SKM-1 (cell line): ENCODE data around the gene SPOPL.
"Not testable (repeated sequence)": the region's sequence is repeated elsewhere in the genome, so short reads cannot be mapped to it uniquely, and the experiment has no call there.

Source experiments
- DNase-seq: peaks from one replicate; lab custom pipeline; 2025; ENCODE audit not compliant: unreplicated experiment; lab: John Stamatoyannopoulos, UW

The SPOPL gene

DNA sequence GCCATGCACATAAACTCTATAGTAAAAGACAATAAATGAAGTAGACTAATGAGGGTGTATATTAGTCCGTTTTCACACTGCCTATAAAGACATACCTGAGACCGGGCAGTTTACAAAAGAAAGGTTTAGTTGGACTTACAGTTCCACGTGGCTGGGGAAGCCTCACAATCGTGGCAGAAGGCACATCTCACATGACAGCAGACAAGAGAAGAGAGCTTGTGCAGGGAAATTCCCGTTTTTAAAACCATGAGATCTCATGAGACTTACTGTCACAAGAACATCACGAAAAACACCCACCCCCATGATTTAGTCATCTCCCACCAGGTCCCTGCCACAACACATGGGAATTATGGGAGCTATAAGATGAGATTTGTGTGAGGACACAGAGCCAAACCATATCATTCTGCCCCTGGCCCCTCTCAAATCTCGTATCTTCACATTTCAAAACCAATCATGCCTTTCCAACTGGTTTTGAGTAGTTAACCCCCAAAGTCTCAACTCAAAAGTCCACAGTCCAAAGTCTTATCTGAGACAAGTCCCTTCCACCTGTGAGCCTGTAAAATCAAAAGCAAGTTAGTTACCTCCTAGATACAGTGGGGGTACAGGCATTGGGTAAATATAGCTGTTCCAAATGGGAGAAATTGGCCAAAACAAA lies 21.6 kb downstream of the SPOPL start:
- not testable (repeated sequence) for DNase-seq

DNA sequence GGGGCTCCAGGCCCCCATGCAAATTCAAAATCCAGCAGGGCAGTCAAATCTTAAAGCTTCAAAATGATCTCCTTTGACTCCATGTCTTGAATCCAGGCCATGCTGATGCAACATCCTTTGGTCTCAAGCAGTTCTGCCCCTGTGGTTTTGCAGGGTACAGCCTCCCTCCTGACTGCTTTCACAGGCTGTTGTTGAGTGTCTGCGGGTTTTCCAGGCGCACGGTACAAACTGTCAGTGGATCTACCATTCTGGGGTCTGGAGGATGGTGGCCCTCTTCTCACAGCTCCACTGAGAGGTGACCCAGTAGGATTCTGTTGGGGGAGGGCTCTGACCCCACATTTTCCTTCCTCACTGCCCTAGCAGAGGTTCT lies 22.1 kb downstream of the SPOPL start:
- peak; percentile 27 for DNase-seq

DNA sequence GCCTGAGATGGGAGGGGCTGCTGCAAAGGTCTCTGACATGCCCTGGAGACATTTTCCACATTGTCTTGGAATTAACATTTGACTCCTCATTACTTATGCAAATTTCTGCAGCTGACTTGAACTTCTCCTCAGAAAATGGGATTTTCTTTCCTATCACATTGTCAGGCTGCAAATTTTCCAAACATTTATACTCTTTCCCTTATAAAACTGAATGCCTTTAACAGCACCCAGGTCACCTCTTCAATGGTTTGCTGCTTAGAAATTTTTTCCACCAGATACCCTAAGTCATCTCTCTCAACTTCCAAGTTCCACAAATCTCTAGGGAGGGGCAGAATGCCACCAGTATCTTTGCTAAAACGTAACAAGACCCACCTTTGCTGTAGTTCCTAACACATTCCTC lies 22.8 kb downstream of the SPOPL start:
- not testable (repeated sequence) for DNase-seq

DNA sequence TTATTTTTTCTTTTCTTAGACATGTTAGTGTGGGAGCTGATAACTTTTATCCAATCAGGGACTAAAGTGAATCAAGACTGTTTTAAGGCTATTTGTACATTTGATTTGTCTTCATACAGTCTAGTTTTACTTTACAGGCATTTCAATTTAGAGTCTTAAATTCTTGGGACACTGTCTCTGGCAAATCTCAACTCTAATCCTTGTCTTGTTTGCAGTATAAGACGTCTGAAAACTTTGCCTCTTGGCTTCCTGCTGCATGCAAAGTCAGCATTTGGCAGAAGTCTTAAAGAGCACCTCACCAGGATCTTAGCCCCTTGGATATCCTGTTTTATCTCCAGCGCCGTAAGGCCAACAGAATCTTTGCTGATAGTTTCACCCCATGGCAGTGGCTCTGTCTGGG lies 30.3 kb downstream of the SPOPL start:
- DNase-seq, result no peak

DNA sequence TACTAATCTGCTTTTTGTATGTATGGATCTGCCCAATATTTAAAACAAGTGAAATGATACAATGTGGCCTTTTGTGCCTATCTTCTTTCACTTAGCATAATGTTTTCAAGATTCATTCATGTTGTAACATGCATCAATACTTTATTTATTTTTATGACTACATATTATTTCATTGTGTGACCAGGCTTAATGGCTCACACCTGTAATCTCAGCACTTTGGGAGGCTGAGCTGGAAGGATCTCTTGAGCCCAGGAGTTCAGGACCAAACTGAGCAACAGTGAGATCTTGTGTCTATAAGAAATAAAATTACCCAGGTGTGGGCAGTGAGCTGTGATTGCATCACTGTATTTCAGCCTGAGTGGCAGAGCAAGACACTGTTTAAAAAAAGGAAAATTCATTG lies 33.2 kb downstream of the SPOPL start:
- no peak for DNase-seq

DNA sequence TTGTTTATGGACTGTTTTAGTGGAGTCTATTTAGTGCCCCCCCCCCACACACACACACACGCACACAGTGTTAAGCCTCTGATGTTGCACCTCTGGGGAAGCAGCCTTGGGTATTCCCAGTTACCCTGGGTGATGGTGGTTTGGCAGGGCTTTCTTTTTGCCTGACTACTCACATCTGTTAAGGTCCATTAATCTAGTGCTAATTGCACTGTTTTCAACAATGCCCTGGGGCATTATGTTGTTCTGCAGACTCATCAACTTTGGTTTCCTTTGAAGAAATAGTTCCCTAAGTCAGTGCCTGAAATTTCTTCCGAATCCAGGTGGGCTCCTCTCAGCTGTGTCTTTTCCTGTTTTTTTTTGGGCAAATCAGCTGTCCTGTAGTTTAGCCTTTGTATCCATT lies 34.7 kb downstream of the SPOPL start:
- DNase-seq, result no peak

DNA sequence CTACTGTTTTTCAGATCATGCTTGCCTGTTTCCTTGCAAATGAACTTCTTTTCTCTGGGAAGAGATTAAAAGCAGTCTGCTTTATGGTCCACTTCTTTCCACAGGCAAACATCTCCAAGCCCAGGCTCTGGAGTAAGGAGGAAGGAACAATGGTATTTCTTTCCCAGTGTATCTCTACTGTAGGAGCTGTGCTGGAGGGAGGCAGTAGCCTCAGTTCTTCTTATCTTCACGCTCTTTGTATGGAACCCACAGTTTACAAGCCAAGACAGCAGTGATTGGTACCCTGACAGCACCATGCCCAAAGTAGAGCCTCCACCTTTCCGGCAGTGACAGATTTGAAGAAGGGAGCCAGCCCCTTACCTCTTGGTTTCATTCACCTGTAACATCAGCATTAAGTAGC lies 35.2 kb downstream of the SPOPL start:
- DNase-seq, result no peak

DNA sequence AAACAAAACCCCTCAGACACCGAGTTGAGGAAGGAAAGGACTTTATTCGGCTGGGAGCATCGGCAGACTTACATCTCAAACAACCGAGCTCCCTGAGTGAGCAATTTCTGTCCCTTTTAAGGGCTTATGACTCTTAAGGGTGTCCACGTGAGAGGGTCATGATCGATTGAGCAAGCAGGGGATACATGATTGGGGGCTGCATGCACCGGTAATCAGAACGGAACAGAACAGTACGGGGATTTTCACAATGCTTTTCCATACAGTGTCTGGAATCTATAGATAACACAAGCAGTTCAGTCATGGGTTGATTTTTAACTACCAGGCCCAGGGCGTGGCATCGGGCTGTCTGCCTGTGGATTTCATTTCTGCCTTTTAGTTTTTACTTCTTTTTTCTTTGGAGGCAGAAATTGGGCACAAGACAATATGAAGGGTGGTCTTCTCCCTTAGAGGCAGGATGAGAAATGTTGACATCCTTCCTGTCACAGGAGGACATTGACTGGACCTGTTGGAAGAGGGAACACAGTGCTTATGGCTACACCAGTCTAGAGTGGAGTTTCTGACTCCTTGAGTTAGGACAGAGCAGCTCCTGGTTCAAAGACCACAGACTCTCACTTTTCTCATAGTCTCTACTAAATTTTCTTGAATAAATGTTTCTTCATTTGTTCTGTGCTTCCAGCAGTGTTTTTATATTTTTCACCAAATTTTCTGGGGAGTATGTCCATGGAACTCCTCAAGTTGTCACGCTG lies 35.8 kb downstream of the SPOPL start:
- DNase-seq, result no peak

DNA sequence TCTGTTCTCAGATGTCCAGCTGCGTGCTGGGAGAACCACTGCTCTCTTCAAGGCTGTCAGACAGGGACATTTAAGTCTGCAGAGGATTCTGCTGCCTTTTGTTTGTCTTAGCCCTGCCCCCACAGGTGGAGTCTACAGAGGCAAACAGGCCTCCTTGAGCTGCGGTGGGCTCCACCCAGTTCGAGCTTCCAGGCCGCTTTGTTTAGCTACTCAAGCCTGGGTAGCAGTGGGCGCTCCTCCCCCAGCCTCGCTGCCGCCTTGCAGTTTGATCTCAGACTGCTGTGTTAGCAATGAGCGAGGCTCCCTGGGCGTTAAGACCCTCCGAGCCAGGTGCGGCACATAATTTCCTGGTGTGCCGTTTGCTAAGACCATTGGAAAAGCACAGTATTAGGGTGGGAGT lies 42.6 kb downstream of the SPOPL start:
- not testable (repeated sequence) for DNase-seq

DNA sequence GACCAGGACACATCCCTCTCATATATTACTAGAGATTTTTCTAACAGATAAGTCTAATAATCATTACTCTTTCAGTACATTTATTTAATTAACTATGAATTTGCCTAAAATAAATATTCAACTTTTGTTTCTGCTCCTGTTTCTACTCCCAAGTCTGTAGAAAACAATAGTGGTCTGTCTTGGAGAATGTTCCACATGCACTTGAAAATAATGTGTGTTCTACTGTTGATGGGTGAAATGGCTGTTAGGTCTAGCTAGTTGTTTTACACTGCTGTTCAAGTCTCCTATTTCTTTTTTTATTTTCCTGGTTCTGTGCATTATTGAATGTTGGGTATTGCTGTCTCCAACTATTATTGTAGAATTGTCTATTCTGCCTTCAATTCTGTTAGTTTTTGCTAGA lies 47.2 kb downstream of the SPOPL start:
- DNase-seq, result no peak

DNA sequence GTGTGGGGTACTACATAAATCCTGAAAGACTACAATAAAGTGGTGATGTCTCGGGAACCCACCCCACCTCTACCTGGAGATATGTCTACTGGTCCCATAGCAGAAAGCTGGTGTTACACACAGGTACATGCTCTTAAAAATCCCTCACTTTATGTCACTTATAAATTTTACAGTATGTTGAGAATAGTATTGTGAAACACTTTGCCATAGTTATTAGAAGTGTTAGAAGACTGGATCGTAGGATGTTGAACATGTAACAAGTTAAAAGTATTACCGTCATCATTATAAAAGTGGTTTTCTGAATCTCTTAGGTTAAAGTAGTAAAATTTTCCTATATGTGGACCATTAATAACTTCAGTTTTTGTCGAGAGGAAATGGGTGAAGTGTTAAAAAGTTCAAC lies 48.6 kb downstream of the SPOPL start:
- no peak for DNase-seq

DNA sequence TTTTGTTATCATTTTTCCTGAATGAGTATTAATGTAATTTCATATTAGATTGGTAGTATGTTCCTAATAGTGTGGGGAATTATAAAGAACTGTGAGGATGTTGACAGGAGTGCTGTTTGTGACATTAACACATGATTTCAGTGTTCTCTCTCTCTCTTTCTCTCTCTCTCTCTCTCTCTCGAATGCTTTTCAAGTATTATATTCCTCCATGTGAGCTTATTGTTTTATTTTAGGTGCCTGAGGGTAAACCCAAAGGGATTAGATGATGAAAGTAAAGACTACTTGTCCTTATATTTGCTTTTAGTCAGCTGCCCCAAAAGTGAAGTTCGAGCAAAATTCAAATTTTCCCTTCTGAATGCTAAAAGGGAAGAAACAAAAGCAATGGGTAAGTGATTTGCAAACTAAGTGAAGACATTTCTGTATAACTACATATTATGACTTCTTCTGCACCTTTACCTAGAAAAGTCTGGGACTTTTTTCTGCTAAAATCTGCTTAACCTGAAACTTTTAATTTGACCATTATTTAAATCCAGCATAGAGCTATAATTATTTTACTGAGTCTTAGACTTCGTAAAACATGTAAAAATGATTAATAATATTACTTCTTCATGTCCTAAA lies 49.2 kb downstream of the SPOPL start:
- no peak for DNase-seq

DNA sequence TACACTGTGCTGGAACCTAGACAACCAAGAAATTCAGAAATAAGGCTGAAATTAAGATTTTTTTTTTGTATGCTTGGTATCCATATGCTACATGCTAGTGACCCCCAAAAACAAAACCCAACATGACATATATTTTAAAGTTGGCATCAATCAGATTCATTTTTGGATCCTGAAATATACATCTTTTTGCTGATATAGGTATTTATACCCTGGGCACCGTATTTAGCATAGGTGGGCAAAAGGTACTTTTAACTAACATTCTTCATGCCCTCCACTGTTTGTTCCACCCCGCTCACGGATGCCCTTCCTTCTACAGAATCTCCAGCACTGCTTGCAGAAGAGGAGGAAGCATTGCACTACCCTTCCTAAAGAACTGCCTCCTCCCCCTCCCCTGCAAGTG lies 52.6 kb downstream of the SPOPL start:
- DNase-seq, result no peak

DNA sequence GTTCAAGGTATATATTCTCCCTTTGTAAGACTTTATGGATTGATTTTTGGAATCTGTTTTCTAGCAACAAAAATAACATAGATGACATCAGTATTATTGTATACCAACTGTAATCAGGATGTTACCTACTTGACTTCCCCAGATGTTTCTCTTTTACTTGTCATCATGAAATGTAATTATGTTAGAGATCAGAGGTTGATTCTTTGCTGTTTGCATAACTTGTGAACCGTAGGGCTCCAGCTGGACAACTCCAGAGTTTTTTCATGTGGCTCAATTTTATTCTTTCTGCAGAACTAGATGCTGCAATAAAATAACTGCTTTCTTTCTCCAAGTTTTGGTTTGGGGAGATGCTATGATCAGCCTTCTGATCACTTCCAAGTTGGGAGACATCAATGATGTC lies 58.1 kb downstream of the SPOPL start:
- no peak for DNase-seq

DNA sequence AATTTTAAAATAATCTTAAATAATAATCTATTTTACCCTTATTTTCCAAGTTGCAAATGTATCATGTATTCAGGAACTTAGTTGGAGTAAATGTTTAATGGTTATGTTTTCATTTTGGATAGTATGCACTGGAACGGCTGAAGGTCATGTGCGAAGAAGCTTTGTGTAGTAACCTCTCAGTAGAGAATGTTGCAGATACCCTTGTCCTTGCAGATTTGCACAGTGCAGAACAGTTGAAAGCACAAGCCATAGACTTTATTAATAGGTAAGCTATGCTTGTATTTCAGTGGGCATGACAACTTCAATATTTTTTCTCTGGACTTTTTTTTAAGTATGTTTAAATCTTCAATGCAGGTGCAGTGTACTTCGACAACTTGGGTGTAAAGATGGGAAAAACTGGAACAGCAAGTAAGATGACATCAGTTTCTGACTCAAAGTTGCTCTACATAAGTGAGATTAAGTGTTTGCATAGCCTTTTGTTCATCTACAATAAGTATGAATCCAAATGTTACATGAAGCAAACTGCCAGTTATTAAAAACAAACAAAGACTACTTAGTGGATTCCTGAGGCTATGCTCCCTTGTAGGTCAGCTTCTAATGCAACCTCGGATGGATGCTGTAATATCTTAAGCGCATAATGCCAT lies 63.1 kb downstream of the SPOPL start:
- DNase-seq, result no peak

DNA sequence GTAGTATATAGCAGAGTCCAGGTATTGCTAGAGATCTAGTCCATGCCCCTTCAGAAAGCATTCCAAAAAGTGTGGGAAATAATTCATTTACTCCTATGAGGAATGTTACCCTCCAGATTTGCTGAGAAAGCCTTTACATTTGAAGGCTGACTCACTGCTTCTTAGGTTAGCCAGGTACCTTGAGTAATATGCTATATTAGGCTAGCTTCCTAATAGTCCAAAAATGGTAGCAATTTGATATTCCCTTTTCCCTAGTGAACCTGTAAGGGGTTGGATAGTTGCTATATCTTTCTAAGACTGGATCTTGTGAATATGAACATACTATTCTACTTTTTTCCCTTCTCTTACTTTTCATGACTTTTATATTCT lies 63.6 kb downstream of the SPOPL start:
- no peak for DNase-seq

DNA sequence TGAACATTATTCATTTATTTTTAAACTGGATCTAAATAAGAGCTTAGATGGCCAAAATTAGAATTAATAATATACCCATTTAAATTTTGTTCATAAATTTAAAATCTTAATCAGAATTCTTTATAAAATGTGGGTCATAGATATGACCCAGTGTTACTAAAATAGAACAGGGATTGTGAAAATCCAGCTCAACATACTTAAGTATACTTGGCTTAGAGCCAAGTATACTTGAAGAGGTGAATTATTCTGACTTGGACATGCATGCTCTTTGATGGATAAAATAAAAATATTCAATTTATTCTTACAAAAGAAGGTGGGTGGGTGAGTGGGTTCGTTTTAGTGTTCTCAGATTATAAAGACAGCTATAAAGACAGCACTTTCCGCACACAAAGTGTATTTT lies 70.7 kb downstream of the SPOPL start:
- DNase-seq, result no peak

DNA sequence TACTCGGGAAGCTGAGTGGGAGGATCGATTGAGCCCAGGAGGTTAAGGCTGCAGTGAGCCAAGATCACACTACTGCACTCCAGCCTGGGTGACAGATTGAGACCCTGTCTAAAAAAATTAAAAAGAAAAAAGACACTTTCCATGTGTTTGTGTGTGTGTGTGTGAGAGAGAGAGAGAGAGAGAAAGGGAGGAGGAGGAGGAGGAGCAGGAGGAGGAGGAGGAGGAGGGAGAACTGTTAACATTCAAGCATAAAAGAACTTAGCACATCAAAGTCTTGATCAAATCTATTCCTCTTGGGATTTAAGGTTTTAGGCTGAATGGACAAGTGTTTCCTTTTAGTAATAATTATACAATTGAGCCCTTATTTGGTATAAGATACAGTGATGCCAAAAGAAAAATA lies 75.5 kb downstream of the SPOPL start:
- no peak for DNase-seq

DNA sequence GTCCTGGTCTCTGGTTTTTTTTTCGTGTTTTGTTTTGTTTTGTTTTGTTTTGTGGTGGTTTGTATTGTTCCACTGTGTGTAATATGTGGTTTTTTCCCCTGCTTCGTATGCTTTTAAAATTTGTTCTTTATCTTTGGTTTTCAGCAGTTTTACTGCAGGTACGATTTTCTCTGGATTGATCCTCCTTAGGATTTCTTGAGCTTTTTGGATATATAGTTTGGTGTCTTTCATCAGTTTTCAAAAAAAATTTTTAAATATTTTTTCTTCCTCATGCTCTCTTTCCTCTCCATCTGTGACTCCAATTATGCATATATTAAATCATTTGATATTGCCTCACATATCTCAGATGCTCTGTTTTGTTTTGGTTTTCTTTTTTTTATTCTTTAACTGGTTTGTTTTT lies 78.0 kb downstream of the SPOPL start:
- DNase-seq, result no peak

DNA sequence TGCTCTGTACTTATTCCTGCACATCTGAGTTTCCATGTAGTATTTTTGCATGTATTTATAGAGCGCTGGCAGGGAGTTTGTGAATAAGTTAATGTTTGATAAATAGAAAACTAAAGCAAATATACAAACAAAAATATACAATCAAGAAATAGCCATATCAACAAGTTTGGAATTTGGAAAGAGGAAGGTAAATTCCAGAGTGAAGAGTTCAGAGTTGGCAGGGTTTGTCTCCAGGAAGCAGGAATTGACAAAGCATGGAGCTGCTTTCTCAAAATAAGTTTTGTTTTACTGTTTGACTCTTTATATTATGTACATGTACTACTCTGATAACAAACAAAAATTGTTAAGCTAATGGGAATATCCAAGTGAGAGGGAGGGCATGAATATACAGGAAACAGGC lies 80.3 kb downstream of the SPOPL start:
- no peak for DNase-seq

DNA sequence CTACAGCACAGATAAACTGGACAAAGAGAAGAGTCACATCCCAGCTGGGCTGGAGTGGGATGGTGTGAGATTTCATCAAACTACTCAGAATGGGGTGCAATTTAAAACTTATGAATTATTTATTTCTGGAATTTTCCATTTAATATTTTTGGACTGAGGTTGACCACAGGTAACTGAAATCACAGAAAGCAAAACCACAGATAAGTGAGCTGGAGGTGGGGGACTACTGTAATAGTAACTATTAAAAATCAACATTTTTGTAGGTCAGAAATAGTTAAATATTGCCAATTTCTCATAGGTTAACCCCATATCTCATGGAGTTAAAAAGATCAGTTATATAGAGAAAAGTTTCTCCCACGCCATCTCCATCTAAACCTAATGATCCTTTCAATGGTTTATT lies 88.1 kb downstream of the SPOPL start:
- no peak for DNase-seq

DNA sequence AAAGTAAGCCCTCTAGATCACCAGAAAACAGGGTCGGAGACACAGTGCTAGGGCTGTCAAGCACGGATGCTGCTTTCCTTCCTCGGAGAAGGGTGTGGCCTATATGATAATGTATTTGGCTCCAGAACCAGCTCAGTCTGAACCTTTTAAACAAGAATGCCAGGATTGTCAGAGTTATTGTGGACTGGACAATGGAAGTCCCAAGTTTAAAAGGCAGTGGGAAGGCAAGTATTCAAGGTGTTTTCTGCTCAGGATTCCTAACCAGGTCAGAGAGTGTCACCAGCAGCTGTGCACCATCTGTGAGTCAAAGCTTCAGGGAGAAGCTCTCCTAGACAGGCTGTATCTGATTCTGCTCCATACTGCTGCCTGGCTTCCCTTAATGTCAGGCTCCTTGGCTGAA lies 94.8 kb downstream of the SPOPL start:
- DNase-seq, result no peak
